Activated CD8-positive, alpha-beta memory T cell treated with anti-CD3 and anti-CD28 coated beads, Interleukin-2, amount 50 U/mL, for 4 hours (primary cell): ENCODE results near the gene EBF3.

Experiments used
- DNase-seq: peaks from one replicate; pipeline ENCODE4 v3.0.0-alpha.2; 2020

EBF3 gene

DNA sequence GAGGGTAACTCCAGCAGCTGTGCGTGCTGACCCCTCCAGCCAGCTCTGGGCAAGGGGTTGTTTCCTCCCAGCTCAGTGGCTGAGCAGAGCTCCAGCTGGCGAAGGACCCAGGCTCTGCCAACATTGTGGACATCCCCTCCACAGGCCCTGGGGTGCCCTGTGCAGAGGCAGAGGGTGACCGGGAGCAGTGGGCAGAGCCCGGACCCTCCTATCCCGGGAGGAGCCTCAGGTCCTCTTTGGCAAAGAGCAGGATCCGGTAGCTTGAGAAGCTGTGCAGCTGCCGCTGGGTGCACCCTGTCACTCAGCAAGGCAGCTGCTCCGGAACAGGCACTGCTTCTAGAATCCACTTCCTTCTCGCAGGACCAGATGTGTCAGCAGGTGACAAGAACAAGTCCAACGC, 175.9 kb downstream of the EBF3 start:
- DNase-seq = no peak

DNA sequence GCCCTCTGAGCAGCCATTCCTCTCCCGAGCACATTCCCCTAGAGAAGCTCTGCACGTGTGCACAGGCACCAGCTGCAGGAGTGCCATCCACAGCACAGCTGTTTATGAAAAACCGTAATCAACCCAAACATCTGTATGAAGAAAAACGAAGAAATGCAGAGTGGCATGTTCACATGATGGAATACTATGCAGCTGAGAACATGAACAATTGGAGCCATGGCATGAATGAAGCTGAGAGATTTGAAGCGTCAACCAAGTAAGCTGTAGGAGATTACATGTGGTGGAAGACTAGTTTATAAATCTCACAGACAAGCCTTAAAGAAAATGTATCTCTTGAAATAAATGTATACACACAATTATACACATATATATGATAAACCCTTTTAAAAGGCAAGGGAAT, 176.5 kb downstream of the EBF3 start:
- no peak for DNase-seq

DNA sequence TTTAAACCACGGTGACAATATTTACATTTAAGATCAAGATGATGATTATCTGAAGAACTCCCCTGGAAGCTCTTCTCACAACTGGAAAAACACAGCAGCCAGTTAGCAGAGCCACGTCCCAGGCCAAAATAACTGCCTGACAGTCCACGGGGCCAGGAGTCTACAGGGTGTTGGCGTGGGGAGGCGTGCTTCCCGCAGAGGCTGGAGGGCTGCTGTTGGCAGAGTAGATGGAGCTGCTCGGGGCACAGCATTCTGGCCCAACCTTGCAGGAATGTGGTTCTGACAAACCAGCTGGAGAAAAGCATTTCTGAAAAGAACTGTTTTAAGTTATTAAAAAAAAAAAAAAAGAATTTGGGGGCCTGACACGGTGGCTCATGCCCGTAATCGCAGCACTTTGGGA, 177.9 kb downstream of the EBF3 start:
- no peak for DNase-seq

DNA sequence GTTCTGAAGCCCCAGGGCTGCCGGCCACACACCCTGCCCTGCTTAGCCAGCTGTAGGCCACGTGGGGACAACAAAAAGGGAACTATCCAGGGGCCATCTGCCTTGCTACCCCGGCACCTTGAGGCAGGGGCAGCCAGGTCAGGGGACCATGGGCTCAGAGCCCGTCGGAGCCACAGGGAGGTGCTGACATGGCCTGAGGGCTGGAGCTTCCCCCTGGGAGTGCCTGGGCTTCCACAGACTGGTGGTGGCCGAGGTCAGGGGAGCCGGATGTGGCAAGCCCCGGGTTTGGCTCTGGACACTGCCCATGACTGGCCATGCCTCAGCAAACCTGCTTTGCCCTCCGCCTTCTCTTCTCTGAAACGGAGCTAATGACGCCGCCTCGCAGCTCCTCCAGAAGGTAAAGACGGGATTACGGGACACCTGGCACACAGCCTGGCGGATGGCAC, 178.5 kb downstream of the EBF3 start:
- DNase-seq = no peak
